T-helper 2 cell treated with Interferon-gamma antibody and Interleukin-4, amounts not matched to agents 5 μg/mL and 100 μg/mL, for 36 hours (primary cell): ENCODE data around the gene VPS35L.
A peak's percentile ranks its signal among the peaks of the same experiment; 100 is the strongest.

Source experiments
- DNase-seq: peaks from one replicate; pipeline ENCODE4 v3.0.0; 2021; ENCODE audit warnings: low spot score
- H3K27ac Mint-ChIP-seq: one replicate; pipeline ENCODE4 v1.8.0; 2021; ENCODE audit warnings: mild to moderate bottlenecking, mixed read lengths
- H3K27me3 Mint-ChIP-seq: one replicate; pipeline ENCODE4 v1.8.0; 2021; ENCODE audit warnings: low read depth, mixed read lengths
- H3K36me3 Mint-ChIP-seq: one replicate; pipeline ENCODE4 v1.8.0; 2021; ENCODE audit warnings: low read depth, mixed read lengths
- H3K4me1 Mint-ChIP-seq: one replicate; pipeline ENCODE4 v1.8.0; 2021; ENCODE audit warnings: low read depth, mixed read lengths
- H3K4me3 Mint-ChIP-seq: one replicate; pipeline ENCODE4 v1.8.0; 2022; ENCODE audit warnings: mild to moderate bottlenecking, moderate library complexity, mixed read lengths
- H3K9me3 Mint-ChIP-seq: one replicate; pipeline ENCODE4 v1.8.0; 2021; ENCODE audit warnings: mixed read lengths

Gene VPS35L

GRCh38 chr16:19690196-19690595 is 134.7 kb downstream of the VPS35L start:
- Mint-ChIP-seq H3K27me3 (no peaks in the 10 kb centered on the region), H3K27ac (no peak overlapping the region), H3K9me3 (peaks cover 4% of the 10 kb centered on the region), H3K4me1 (peaks cover 15% of the 10 kb centered on the region), H3K4me3 (no peak overlapping the region), H3K36me3 (peaks cover 29% of the 10 kb centered on the region)
- DNase-seq = no peak

- Mint-ChIP-seq H3K4me1 (peaks cover 17% of the 10 kb centered on the region), H3K4me3 (no peak overlapping the region), H3K9me3 (no peaks in the 10 kb centered on the region), H3K27ac (no peak overlapping the region), H3K36me3 (peaks cover 19% of the 10 kb centered on the region), H3K27me3 (no peaks in the 10 kb centered on the region)
- no peak for DNase-seq
Observed at GRCh38 chr16:19691161-19691711, 135.7 kb downstream of the VPS35L start.

- Mint-ChIP-seq H3K4me1 (peaks cover 14% of the 10 kb centered on the region), H3K9me3 (no peaks in the 10 kb centered on the region), H3K27me3 (no peaks in the 10 kb centered on the region), H3K4me3 (no peak overlapping the region), H3K27ac (no peak overlapping the region), H3K36me3 (peaks cover 23% of the 10 kb centered on the region)
- DNase-seq = no peak
Observed at GRCh38 chr16:19694989-19695388, 139.5 kb downstream of the VPS35L start.

DNA sequence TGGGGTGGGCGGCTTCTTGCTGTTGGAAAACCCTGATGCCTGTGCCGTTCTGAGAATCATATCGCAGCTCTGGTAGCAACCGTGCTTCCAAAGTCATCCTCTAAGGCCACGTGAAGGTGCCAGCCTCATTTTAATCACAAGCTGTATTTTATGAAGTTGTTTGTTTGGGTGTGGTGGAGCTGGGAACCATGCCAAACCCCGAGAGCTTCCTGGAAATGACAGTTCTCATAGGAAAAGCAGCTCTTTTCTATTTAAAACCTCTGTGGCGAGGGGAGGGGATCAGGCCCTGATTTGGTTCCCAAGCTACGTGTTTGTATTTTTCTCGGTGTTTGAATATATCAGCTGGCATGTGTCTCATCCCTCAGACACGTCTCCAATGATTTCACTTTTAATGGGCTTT is 140.8 kb downstream of the VPS35L start:
- no peaks in the 10 kb centered on the region for H3K27me3 Mint-ChIP-seq
- H3K9me3 Mint-ChIP-seq = no peaks in the 10 kb centered on the region
- peaks cover 29% of the 10 kb centered on the region for H3K36me3 Mint-ChIP-seq
- H3K4me3 Mint-ChIP-seq = peak overlapping the region; percentile 17
- H3K4me1 Mint-ChIP-seq = peaks cover 12% of the 10 kb centered on the region
- H3K27ac Mint-ChIP-seq = no peak overlapping the region
- DNase-seq = no peak

- H3K36me3 Mint-ChIP-seq = peaks cover 28% of the 10 kb centered on the region
- no peak overlapping the region for H3K27ac Mint-ChIP-seq
- DNase-seq = no peak
- no peaks in the 10 kb centered on the region for H3K9me3 Mint-ChIP-seq
- no peak overlapping the region for H3K4me3 Mint-ChIP-seq
- H3K27me3 Mint-ChIP-seq = no peaks in the 10 kb centered on the region
- H3K4me1 Mint-ChIP-seq = peaks cover 12% of the 10 kb centered on the region
Observed at GRCh38 chr16:19696961-19697360, 141.5 kb downstream of the VPS35L start.

GRCh38 chr16:19697756-19698318 is 142.3 kb downstream of the VPS35L start:
- no peak overlapping the region for H3K27ac Mint-ChIP-seq
- no peak for DNase-seq
- no peak overlapping the region for H3K4me3 Mint-ChIP-seq
- no peaks in the 10 kb centered on the region for H3K9me3 Mint-ChIP-seq
- H3K27me3 Mint-ChIP-seq = no peaks in the 10 kb centered on the region
- peaks cover 12% of the 10 kb centered on the region for H3K4me1 Mint-ChIP-seq
- peaks cover 32% of the 10 kb centered on the region for H3K36me3 Mint-ChIP-seq

- DNase-seq = no peak
- Mint-ChIP-seq H3K4me1 (peaks cover 12% of the 10 kb centered on the region), H3K27ac (no peak overlapping the region), H3K27me3 (no peaks in the 10 kb centered on the region), H3K36me3 (peaks cover 37% of the 10 kb centered on the region), H3K9me3 (no peaks in the 10 kb centered on the region), H3K4me3 (no peak overlapping the region)
Observed at GRCh38 chr16:19698480-19699465, 143.3 kb downstream of the VPS35L start.

DNA sequence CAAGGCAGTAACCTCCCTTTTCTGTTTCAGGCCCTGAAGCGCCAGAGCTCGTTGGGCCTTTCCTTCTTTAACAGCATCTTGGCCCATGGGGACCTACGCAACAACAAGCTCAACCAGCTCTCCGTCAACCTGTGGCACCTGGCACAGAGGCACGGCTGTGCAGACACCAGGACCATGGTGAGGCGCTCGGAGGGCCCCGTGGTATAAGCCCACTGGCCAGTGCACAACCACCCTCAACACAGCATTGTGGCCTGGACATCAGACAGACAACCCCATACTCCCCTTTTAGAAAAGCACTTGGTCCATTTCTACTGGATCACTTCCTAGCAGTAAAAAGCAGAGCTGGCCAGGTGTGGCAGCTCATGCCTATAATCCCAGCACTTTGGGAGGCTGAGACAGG is 144.0 kb downstream of the VPS35L start:
- no peaks in the 10 kb centered on the region for H3K9me3 Mint-ChIP-seq
- no peaks in the 10 kb centered on the region for H3K27me3 Mint-ChIP-seq
- no peak for DNase-seq
- no peak overlapping the region for H3K27ac Mint-ChIP-seq
- H3K36me3 Mint-ChIP-seq = peaks cover 39% of the 10 kb centered on the region
- H3K4me1 Mint-ChIP-seq = peaks cover 12% of the 10 kb centered on the region
- no peak overlapping the region for H3K4me3 Mint-ChIP-seq

DNA sequence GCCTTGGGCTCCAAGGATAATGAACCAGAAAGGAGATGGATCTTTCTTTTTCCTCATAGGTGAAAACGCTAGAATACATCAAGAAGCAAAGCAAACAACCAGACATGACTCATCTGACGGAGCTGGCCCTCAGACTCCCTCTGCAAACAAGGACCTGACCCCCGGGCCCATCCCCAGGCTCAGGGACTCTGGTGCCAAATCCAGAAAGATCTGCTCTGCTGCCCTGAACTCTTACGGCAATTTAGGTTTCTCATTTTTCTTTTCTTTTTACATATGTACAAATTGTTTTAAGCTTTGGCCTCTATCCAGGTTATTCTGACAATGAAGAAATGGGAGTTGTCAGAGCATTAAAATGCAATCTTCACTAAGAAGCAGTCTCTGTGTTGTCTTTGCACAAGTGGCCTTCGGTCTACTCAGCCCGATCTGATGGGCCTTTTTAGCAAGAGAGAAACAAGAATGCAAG is 144.8 kb downstream of the VPS35L start:
- Mint-ChIP-seq H3K9me3 (no peaks in the 10 kb centered on the region), H3K27ac (no peak overlapping the region), H3K4me1 (peaks cover 12% of the 10 kb centered on the region), H3K4me3 (no peak overlapping the region), H3K27me3 (no peaks in the 10 kb centered on the region), H3K36me3 (peaks cover 46% of the 10 kb centered on the region)
- no peak for DNase-seq

GRCh38 chr16:19701091-19701490 is 145.6 kb downstream of the VPS35L start:
- Mint-ChIP-seq H3K27me3 (no peaks in the 10 kb centered on the region), H3K4me1 (peaks cover 11% of the 10 kb centered on the region), H3K9me3 (no peaks in the 10 kb centered on the region), H3K36me3 (peaks cover 50% of the 10 kb centered on the region), H3K4me3 (no peak overlapping the region), H3K27ac (no peak overlapping the region)
- DNase-seq = no peak

DNA sequence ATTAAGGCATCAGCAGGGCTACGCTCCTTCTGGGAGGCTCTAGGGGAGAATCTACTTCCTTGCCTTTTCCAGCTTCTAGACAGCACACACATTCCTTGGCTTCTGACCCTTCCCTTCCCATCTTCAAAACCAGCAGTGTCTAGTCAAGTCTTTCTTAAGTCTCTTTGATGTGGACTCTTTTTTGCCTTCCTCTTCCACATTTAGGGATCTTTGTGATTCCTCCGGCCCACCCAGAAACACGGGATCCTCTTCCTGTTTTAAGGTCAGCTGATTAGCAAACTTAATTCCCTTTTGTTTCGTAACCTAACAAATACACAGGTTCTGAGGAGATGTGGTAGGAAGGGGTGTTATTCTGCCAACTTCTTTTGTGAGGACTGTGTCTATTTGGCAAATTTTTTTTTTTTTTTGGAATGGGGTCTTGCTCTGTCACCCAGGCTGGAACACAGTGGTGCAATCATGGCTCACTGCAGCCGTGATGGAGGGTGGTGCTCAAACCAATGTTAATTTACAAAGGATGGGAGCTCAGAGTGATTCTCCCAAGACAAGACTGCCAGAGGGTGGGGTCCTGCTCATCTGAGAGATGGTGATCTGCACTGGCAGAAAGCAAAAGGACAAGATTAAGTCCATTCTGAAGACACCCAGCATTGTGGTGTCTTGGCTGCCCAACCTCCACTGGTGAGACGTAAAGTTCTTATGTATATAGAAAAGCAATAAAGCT is 147.8 kb downstream of the VPS35L start:
- no peaks in the 10 kb centered on the region for H3K27me3 Mint-ChIP-seq
- H3K4me1 Mint-ChIP-seq = peaks cover 2% of the 10 kb centered on the region
- H3K9me3 Mint-ChIP-seq = no peaks in the 10 kb centered on the region
- no peak for DNase-seq
- H3K27ac Mint-ChIP-seq = no peak overlapping the region
- H3K36me3 Mint-ChIP-seq = peaks cover 42% of the 10 kb centered on the region
- no peak overlapping the region for H3K4me3 Mint-ChIP-seq

DNA sequence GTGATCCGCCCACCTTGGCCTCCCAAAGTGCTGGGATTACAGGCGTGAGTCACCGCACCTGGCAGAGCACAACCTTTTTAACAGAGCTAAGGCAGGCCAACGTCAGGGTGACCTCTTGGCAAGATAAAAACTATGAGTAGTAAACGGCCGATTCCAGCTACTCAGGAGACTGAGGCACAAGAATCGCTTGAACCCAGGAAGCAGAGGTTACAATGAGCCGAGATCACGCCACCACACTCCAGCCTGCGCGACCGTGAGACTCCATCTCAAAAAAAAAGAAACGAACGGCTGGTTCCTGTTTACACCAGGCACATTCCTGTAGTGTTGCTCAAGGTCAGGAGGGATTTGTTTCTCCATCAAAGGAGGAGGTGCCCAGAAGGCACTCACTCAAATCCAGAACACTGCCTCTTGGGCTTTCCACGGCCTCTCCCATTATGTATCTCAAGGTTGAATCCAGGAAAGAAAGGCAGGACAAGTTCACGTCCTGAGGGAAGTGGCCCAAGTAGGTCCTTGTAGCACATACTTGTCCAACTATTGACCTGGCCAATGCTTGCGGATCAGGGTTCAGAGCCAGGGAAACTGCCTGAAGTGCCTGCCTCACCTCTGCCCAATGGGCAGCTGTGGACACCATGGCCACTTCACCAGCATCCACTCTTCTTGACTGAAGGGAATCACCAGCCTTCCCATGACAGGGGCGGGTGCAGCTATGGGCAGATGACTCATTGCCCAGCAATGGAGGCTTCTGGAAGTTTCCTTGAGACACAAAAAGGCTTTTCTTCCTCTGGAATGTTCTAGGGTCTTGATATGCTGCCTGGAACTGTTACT is 149.0 kb downstream of the VPS35L start:
- Mint-ChIP-seq H3K4me3 (no peak overlapping the region), H3K4me1 (no peaks in the 10 kb centered on the region), H3K27me3 (no peaks in the 10 kb centered on the region), H3K36me3 (peaks cover 44% of the 10 kb centered on the region), H3K9me3 (no peaks in the 10 kb centered on the region), H3K27ac (no peak overlapping the region)
- no peak for DNase-seq

DNA sequence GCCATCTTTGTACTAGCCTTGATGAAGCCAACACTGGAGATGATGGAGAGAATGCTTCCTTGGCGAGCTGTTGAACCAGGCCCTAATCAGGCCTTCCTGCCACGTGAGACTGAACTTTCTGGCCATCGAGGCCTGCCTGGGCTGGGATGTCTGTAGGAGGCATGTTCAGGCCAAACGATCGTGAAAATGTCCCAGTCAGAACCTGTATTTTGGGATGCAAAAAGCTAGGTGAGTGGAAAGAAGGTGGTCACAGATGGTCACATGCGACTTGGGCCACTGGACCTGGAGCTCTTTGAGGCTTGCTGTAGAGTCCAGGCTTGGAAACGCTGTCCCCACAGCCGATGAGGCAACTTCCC is 149.6 kb downstream of the VPS35L start:
- Mint-ChIP-seq H3K9me3 (no peaks in the 10 kb centered on the region), H3K27ac (no peak overlapping the region), H3K4me3 (no peak overlapping the region), H3K27me3 (no peaks in the 10 kb centered on the region), H3K36me3 (peaks cover 45% of the 10 kb centered on the region), H3K4me1 (no peaks in the 10 kb centered on the region)
- DNase-seq = no peak
